GM12864 (cell line): ENCODE results near the gene PEX5.

Source experiments
- DNase-seq: peaks from one replicate; pipeline ENCODE4 v3.0.0-alpha.2; 2011; ENCODE audit warnings: low read depth
- H3K4me3 ChIP-seq: 2 replicates; pipeline ENCODE4 v1.5.1; 2011; ENCODE audit warnings: mild to moderate bottlenecking, low read depth, low read length, control low read depth
- TF ChIP-seq, protein P1 (sequence below): IDR thresholded peaks from 2 replicates; pipeline ENCODE4 v1.5.1; 2011; ENCODE audit warnings: low read depth, mild to moderate bottlenecking, moderate library complexity, low read length, control low read depth, inconsistent platforms; ENCODE audit errors: missing control alignments

PEX5 gene

DNA sequence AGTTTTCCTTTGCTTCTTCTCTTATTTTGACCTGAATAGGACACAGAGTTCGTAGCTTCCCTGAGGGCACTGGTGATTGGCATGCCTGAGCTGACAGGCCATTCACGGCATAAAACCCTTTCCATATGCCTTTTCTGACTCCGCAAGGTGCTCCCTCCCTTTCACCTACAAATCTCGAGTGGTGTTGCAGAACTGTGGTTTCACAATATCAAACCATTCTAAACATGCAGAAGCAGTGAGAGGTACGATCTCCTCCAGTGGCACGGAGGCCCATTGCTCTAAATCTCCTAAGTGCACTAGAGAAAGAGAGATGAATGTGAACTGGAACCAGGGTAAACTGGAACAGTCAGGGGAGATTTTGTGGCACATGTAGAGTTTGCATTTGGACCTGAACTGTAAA lies 35.4 kb upstream of the PEX5 start:
- DNase-seq = no peak
- no peak overlapping the region for H3K4me3 ChIP-seq
- TF ChIP-seq, protein P1, sequence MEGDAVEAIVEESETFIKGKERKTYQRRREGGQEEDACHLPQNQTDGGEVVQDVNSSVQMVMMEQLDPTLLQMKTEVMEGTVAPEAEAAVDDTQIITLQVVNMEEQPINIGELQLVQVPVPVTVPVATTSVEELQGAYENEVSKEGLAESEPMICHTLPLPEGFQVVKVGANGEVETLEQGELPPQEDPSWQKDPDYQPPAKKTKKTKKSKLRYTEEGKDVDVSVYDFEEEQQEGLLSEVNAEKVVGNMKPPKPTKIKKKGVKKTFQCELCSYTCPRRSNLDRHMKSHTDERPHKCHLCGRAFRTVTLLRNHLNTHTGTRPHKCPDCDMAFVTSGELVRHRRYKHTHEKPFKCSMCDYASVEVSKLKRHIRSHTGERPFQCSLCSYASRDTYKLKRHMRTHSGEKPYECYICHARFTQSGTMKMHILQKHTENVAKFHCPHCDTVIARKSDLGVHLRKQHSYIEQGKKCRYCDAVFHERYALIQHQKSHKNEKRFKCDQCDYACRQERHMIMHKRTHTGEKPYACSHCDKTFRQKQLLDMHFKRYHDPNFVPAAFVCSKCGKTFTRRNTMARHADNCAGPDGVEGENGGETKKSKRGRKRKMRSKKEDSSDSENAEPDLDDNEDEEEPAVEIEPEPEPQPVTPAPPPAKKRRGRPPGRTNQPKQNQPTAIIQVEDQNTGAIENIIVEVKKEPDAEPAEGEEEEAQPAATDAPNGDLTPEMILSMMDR = no peak

DNA sequence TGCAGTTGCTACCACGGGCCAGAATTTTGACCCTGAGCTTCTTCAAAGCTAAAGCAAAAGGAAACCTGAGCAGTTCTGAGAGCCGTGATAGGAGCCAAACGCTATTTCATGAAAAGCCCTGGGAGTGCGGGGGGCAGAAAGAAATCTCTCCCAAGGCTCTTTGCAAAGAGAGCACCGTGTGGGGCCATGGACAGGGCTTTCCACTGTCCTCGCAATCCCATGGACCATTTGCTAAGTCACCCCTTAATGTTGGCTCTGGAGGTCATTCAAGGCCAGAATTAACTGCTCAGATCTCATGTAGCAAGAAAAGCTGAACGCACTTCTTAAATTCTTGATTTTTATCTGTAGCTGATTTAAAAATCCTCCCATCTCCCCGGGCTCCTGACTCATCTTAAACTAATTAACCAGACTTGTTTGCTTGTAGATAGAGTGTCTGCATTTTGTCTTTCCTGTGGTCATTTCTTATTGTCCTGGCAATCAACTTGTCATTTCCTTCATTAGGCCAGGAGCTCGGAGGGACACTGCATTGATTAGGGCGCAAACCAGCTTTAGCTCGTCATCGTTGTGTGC lies 34.5 kb upstream of the PEX5 start:
- TF ChIP-seq, protein P1 = no peak

DNA sequence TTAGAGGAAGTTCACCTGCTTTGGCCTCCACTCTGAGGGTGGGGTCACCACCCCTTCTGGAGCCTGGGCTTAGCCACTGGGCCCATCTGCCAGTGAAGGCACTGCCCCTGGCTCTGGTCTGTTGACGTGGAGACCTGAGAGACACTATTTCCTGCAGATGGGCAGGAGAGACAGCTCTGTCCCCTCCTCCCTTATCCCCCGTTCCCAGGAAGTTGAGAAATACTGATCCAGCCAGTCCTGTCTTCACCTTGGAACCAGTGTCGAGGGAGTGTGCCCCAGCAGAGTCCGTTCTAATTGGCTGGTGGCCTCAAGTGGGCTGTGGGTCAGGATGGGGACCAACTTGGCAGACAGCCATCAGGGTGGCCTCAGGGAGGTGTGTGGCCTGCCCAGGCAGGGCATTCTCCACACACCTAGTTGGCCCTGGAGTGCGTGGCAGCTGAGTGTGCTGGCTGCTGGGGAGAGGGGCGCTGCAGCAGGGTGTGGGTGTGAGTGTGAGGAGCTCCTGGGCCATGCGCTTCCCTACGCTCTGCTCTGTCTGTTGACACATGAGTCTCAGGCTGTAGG lies 33.9 kb upstream of the PEX5 start:
- H3K4me3 ChIP-seq = no peak overlapping the region
- no peak for DNase-seq
- TF ChIP-seq, protein P1 = no peak

More for the DNA sequence above, 34.5 kb upstream of the PEX5 start:
- H3K4me3 ChIP-seq = no peak overlapping the region
- DNase-seq = no peak

DNA sequence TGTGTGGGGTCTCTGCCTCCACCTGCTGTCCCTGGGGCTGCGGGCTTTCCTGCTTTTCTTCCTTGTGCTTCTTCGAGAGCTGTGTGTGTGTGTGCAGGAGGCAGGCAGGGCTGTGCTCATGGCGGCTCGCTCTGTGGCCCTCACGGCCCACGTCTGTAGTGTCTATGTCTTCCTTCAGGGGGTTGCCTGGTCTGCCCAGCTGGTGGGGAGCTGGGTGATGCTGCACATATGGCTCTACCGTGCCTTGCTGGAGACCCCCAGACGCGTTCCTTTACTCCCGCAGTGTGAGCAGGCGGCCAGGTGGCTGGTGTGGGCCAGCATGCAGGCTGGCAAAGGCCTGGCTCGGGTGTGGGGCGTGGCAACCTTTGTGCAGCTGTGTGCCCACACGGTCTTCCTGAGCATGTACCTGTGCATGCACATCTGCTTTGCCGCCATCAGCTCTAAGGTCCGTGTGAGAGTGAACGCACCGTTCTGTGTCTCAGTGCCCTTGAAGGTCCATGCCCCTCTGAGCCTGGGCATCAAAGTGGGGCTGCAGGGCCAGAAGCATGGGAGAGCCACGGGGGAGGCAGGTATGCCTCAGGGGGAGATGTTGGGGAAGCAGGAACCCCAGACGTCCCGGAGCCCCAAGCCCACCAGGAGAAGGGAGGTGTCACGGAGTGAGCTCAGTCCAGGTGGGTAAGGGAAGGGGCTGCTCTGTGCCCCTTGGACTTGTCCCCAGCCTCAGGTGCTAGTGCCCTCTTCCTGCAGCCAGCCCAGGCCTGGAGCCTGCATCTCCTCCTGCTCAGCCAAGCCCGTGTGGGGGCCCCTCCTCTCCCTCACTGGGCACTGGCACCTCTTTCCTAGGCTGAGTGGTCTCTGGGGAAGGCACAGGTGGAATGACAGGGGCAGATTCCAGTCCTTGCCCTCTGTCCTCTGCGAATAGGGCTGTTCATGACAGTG lies 33.0 kb upstream of the PEX5 start:
- TF ChIP-seq, protein P1 = no peak
- DNase-seq = no peak
- no peak overlapping the region for H3K4me3 ChIP-seq

DNA sequence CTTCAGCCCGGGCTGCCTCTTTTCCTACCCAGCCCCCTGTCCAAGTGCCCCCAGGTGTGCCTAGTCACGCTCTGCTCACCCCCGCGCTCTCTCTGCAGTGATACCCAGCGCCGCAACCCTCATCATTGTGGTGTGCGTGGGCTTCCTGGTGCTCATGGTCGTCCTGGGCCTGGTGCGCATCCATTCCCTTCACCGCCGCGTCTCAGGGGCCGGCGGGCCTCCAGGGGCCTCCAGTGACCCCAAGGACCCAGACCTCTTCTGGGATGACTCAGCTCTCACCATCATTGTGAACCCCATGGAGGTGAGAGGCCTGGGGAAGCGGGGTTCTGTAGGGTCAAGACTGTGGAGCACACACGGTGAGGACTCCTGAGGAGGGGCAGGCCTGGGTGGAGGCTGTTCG lies 32.1 kb upstream of the PEX5 start:
- TF ChIP-seq, protein P1 = no peak
- DNase-seq = no peak
- no peak overlapping the region for H3K4me3 ChIP-seq

DNA sequence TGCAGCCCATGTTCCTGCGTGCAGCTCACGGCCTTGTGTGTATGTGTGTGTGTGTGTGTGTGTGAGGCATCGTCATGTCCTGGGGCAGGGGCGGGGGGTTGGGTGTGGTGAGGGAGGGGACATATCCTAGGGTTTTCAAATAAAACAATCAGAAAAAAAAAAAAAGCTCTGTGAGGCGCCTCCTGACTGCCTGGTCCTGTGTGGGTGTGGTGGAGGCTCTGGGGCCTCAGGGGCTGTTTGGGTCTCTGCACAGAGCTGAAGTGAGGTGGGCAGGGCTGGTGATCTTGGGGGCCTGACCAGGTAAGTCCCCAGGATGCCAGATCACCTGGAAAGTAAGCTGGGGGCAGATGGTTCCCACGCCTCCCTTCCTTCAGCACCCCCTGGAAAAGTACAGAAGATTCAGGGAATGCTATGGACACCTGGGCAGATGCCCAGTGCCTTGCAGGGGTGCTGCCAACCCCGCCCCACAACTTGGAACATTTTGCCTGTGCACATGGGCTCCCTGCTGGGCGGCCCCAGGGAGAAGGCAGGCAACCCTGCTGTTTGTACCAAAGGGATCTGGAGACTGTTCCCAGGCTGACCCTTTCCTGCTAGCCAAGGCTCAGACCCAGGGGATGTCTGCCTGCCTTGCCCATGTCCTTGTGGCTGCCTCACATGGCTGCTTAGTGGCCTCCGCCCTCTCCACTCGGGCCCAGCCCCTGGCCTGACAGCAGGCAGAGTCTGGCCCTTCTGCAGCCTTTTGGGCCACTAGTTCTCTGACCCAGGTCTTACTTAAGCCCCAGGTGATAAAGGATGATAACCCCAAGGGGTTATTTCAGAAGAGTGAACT lies 30.5 kb upstream of the PEX5 start:
- no peak for DNase-seq
- TF ChIP-seq, protein P1 = no peak
- H3K4me3 ChIP-seq = no peak overlapping the region
